22Rv1 (cell line): ENCODE measurements around the gene UVRAG.

Source experiments
- ZFX ChIP-seq: fragments of 450-650 bp; IDR thresholded peaks from 2 replicates; pipeline ENCODE4 v1.6.1; 2017; ENCODE audit warnings: antibody characterized with exemption, borderline replicate concordance
- TF ChIP-seq, protein P1 (sequence below): fragments of 450-650 bp; IDR thresholded peaks from 2 replicates; pipeline ENCODE4 v1.5.1; 2017; ENCODE audit warnings: mild to moderate bottlenecking

DNA sequence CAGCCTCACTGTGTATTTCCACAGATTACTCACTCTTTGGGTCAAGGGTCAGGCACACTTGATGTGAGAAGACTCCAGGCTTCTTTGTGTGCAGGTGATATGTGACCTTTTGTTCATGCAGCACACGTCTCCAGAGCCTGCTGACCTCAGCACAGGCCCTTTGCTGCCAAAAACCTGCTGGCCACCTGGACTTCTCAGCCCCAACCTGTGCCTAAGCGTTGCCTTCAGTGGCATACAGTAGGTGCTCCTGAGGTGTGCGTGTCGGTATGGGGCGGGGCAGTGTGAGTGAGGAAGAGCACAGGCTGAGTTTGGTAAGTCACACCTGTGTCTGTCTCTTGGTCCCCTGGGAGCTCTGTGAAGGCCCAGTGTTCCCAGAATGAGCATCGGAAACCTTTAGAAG is 333.2 kb downstream of the UVRAG start:
- TF ChIP-seq, protein P1, sequence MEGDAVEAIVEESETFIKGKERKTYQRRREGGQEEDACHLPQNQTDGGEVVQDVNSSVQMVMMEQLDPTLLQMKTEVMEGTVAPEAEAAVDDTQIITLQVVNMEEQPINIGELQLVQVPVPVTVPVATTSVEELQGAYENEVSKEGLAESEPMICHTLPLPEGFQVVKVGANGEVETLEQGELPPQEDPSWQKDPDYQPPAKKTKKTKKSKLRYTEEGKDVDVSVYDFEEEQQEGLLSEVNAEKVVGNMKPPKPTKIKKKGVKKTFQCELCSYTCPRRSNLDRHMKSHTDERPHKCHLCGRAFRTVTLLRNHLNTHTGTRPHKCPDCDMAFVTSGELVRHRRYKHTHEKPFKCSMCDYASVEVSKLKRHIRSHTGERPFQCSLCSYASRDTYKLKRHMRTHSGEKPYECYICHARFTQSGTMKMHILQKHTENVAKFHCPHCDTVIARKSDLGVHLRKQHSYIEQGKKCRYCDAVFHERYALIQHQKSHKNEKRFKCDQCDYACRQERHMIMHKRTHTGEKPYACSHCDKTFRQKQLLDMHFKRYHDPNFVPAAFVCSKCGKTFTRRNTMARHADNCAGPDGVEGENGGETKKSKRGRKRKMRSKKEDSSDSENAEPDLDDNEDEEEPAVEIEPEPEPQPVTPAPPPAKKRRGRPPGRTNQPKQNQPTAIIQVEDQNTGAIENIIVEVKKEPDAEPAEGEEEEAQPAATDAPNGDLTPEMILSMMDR, result no peak
- no peak for TF ChIP-seq ZFX
